Bronchial epithelial cell (primary cell): ENCODE data around the gene FUZ. TPM values are rescaled to one million over a fixed set of nuclear protein-coding genes. Genes with fewer than 3 reads are reported as not detected.

ENCODE experiments used
- DNase-seq: peaks from one replicate; pipeline ENCODE4 v3.0.0-alpha.2; 2010; ENCODE audit warnings: low read depth
- FAIRE-seq: peaks from 2 replicates; lab custom pipeline; 2011; peaks lifted over from hg19 to GRCh38; lab: Jason Lieb, UNC
- H3K27me3 ChIP-seq: 2 replicates; pipeline ENCODE4 v1.5.1; 2011; ENCODE audit warnings: low read length; ENCODE audit not compliant: control insufficient read depth, insufficient read depth
- H3K36me3 ChIP-seq: 2 replicates; pipeline ENCODE4 v1.5.1; 2011; ENCODE audit warnings: low read length; ENCODE audit not compliant: control insufficient read depth, insufficient read depth
- H3K4me3 ChIP-seq: 2 replicates; pipeline ENCODE4 v1.5.1; 2011; ENCODE audit warnings: mild to moderate bottlenecking, low read depth, low read length, control low read depth
- CTCF ChIP-seq: IDR thresholded peaks from 2 replicates; pipeline ENCODE4 v1.5.1; 2011; ENCODE audit warnings: mild to moderate bottlenecking, moderate library complexity, low read length, control low read depth, inconsistent platforms; ENCODE audit not compliant: insufficient read depth, severe bottlenecking
- total RNA-seq: library from RNA; depleted of rRNA; stranded (reverse); fragments of >200 nt; gene quantifications from 2 replicates; pipeline ENCODE4 v1.2.1, GENCODE V29; 2014

The FUZ gene
- total RNA-seq, 1 donor from 2014 or later = 12.1 TPM

- FAIRE-seq = no peak
- H3K36me3 ChIP-seq = peaks cover 22% of the 10 kb centered on the region
- no peak overlapping the region for H3K4me3 ChIP-seq
- no peaks in the 10 kb centered on the region for H3K27me3 ChIP-seq
- no peak for TF ChIP-seq CTCF
- no peak for DNase-seq
Measured at GRCh38 chr19:49837425-49837824, 24.3 kb upstream of the FUZ start.

GRCh38 chr19:49837009-49837310 lies 23.9 kb upstream of the FUZ start:
- no peaks in the 10 kb centered on the region for H3K27me3 ChIP-seq
- DNase-seq (no peak), FAIRE-seq (no peak)
- H3K4me3 ChIP-seq = no peak overlapping the region
- no peak for TF ChIP-seq CTCF
- peaks cover 25% of the 10 kb centered on the region for H3K36me3 ChIP-seq

GRCh38 chr19:49836176-49837008 lies 23.3 kb upstream of the FUZ start:
- FAIRE-seq = no peak
- no peak for DNase-seq
- Histone ChIP-seq H3K36me3 (peaks cover 29% of the 10 kb centered on the region), H3K4me3 (no peak overlapping the region), H3K27me3 (no peaks in the 10 kb centered on the region)
- no peak for TF ChIP-seq CTCF

GRCh38 chr19:49835562-49835961 lies 22.5 kb upstream of the FUZ start:
- no peaks in the 10 kb centered on the region for H3K27me3 ChIP-seq
- TF ChIP-seq CTCF = no peak
- peaks cover 32% of the 10 kb centered on the region for H3K36me3 ChIP-seq
- FAIRE-seq (no peak), DNase-seq (no peak)
- no peak overlapping the region for H3K4me3 ChIP-seq

GRCh38 chr19:49833599-49833998 lies 20.5 kb upstream of the FUZ start:
- DNase-seq = no peak
- TF ChIP-seq CTCF = no peak
- peaks cover 34% of the 10 kb centered on the region for H3K36me3 ChIP-seq
- H3K4me3 ChIP-seq = no peak overlapping the region
- no peak for FAIRE-seq
- H3K27me3 ChIP-seq = no peaks in the 10 kb centered on the region

- FAIRE-seq (peak; percentile 23), DNase-seq (no peak)
- Histone ChIP-seq H3K27me3 (no peaks in the 10 kb centered on the region), H3K36me3 (peaks cover 32% of the 10 kb centered on the region), H3K4me3 (no peak overlapping the region)
- no peak for TF ChIP-seq CTCF
Measured at GRCh38 chr19:49832556-49832955, 19.5 kb upstream of the FUZ start.
